HL-60 (cell line): ENCODE data around the gene UCN2.

Experiments
- DNase-seq, 2 experiments: peaks; one replicate each; pipeline ENCODE4 v3.0.0-alpha.2; 2010 to 2020; ENCODE audit warnings: low read depth in 1 of 2, low spot score in 1 of 2
- H3K27ac ChIP-seq: fragments of 250-450 bp; sonication (Bioruptor Pico); replicated peaks from 2 replicates; pipeline ENCODE4 v1.5.1; 2020; ENCODE audit warnings: mild to moderate bottlenecking, moderate library complexity
- H3K27me3 ChIP-seq: fragments of 250-450 bp; sonication (Bioruptor Pico); 2 replicates; pipeline ENCODE4 v1.5.1; 2021; ENCODE audit warnings: mild to moderate bottlenecking, moderate library complexity; ENCODE audit not compliant: insufficient read depth, poor library complexity, severe bottlenecking
- H3K4me3 ChIP-seq: replicated peaks from 2 replicates; pipeline ENCODE4 v1.5.1; 2011; ENCODE audit warnings: mild to moderate bottlenecking, control low read depth, low read length; ENCODE audit not compliant: insufficient read depth
- GABPA ChIP-seq: IDR thresholded peaks from 2 replicates; pipeline ENCODE4 v1.6.1; 2012; ENCODE audit warnings: low read depth
- POLR2AphosphoS5 ChIP-seq: IDR thresholded peaks from 2 replicates; pipeline ENCODE4 v1.6.1; 2012; ENCODE audit warnings: low read depth
- SPI1 ChIP-seq: IDR thresholded peaks from 2 replicates; pipeline ENCODE4 v1.6.1; 2012; ENCODE audit warnings: low read depth, mild to moderate bottlenecking, borderline replicate concordance
- TF ChIP-seq, protein P1 (sequence below): IDR thresholded peaks from 2 replicates; pipeline ENCODE4 v1.6.1; 2012; ENCODE audit warnings: low read depth; ENCODE audit not compliant: insufficient replicate concordance
- TF ChIP-seq, protein P2 (sequence below): IDR thresholded peaks from one replicate; pipeline ENCODE4 v1.5.1; 2011; ENCODE audit warnings: low read length, control low read depth, inconsistent platforms; ENCODE audit not compliant: insufficient read depth

UCN2 gene

DNA sequence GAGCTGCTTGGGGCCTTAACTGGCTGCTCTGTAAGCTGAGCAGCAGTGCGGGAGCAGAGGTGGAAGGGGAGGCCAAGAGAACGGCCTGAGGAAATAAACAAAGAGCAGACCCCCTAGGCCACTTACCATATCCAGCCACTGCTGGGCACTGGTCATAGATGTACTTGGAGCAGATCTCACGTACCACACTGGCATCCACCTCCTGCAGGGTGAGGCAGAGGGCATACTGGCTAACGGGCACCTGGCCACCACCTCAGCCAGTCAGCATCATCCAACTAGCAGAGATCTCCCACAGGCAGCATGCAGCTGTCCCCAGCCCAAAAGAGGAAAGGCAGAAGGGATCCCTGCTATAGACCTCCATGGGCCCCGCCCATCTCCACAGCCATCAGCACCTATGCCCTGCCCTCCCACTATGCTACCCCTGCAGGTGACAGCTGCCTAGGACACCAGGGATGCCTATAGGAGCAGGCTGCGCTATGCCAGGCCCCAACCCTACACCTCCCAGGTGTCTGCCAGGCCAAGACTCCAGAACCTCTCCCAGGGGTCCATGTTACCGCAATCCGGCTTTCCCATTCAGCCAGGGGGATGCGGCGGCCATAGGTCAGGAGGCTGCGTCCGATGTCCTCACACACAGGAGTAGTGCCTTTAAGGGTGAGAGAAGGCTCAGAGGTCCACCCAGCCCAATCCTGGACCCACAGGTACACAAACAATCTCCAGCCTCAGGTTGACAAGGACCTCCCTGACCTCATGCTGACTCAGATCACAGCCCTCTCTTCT is 36.1 kb upstream of the UCN2 start:
- no peak overlapping the region for H3K4me3 ChIP-seq
- H3K27ac ChIP-seq, result no peak overlapping the region
- DNase-seq, result no peak
- peaks cover 3% of the 10 kb centered on the region for H3K27me3 ChIP-seq
- no peak for TF ChIP-seq SPI1
- TF ChIP-seq, protein P1, sequence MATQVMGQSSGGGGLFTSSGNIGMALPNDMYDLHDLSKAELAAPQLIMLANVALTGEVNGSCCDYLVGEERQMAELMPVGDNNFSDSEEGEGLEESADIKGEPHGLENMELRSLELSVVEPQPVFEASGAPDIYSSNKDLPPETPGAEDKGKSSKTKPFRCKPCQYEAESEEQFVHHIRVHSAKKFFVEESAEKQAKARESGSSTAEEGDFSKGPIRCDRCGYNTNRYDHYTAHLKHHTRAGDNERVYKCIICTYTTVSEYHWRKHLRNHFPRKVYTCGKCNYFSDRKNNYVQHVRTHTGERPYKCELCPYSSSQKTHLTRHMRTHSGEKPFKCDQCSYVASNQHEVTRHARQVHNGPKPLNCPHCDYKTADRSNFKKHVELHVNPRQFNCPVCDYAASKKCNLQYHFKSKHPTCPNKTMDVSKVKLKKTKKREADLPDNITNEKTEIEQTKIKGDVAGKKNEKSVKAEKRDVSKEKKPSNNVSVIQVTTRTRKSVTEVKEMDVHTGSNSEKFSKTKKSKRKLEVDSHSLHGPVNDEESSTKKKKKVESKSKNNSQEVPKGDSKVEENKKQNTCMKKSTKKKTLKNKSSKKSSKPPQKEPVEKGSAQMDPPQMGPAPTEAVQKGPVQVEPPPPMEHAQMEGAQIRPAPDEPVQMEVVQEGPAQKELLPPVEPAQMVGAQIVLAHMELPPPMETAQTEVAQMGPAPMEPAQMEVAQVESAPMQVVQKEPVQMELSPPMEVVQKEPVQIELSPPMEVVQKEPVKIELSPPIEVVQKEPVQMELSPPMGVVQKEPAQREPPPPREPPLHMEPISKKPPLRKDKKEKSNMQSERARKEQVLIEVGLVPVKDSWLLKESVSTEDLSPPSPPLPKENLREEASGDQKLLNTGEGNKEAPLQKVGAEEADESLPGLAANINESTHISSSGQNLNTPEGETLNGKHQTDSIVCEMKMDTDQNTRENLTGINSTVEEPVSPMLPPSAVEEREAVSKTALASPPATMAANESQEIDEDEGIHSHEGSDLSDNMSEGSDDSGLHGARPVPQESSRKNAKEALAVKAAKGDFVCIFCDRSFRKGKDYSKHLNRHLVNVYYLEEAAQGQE, result no peak
- no peak for TF ChIP-seq POLR2AphosphoS5
- TF ChIP-seq, protein P2, sequence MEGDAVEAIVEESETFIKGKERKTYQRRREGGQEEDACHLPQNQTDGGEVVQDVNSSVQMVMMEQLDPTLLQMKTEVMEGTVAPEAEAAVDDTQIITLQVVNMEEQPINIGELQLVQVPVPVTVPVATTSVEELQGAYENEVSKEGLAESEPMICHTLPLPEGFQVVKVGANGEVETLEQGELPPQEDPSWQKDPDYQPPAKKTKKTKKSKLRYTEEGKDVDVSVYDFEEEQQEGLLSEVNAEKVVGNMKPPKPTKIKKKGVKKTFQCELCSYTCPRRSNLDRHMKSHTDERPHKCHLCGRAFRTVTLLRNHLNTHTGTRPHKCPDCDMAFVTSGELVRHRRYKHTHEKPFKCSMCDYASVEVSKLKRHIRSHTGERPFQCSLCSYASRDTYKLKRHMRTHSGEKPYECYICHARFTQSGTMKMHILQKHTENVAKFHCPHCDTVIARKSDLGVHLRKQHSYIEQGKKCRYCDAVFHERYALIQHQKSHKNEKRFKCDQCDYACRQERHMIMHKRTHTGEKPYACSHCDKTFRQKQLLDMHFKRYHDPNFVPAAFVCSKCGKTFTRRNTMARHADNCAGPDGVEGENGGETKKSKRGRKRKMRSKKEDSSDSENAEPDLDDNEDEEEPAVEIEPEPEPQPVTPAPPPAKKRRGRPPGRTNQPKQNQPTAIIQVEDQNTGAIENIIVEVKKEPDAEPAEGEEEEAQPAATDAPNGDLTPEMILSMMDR, result no peak

DNA sequence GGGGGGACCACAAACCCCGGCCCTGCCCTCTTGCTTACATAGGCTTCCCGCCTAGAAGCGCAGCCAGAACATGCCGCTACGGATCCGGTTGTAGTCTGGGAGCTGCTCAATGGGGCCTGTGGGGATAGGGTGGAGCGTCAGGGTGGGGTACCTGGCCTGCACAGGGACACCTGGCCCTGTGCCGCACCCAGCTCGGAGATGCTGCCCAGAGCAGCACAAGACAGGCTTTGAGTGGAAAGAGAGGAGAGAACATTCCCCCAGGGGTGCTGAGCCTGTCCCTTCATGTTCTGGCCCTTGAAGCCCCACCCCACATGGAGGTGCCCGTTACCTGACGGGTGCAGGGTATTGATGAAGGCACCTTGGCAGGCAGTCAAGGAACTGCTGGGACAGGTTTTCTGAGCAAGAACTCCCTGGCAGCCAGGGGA is 35.5 kb upstream of the UCN2 start:
- TF ChIP-seq GABPA (no peak), SPI1 (no peak), POLR2AphosphoS5 (no peak)
- TF ChIP-seq, protein P1, result no peak
- TF ChIP-seq, protein P2, result no peak
- no peak for DNase-seq
- Histone ChIP-seq H3K27ac (no peak overlapping the region), H3K27me3 (peaks cover 6% of the 10 kb centered on the region), H3K4me3 (no peak overlapping the region)

DNA sequence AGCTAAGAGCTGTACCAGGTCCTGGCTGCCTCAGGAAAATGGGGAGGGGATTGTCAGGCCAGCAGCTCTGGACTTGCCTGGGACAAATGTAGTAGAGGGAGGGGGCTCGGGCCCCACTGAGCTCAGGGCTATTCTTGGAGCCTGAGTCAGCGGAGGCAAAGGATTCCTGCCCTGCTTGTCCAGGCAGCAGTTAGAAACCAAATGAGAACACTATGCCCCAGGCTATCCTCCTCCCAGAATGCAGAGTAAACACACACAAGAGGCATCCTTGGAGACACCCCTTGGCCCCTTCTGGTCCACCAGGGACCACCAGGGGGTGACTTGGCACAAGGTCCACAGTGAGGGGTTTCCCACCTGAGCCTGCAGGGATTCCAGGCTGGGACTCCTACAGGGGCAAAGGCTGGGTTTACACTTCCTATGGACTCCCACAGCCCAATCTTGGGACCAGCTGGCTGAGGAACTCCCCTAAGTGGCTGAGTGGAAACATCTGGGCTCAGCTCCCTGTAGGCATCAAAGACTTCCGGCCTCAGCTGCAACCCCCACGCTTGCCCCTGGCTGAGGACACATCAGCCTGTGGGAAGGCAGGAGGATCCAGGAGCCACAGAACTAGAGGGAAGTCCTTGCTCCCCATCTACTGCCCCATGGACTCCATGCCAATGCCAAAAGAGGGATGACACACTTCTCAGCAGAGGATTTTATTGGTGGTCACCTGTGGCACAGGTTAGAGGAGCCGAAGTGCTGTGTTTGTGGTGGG is 34.9 kb upstream of the UCN2 start:
- no peak for DNase-seq
- TF ChIP-seq POLR2AphosphoS5 (no peak), GABPA (no peak), SPI1 (no peak)
- TF ChIP-seq, protein P2, result no peak
- TF ChIP-seq, protein P1, result no peak
- Histone ChIP-seq H3K27me3 (peaks cover 10% of the 10 kb centered on the region), H3K4me3 (no peak overlapping the region), H3K27ac (no peak overlapping the region)
